ENCODE measurements around the gene CRACR2A.

CRACR2A gene

GRCh38 chr12:3620856-3621255 lies 132.1 kb downstream of the CRACR2A start:
- TF ChIP-seq CTCF (IDR thresholded peaks at IDR 0.05; ENCODE audit: insufficient read depth, low read length) (no peak), REST (IDR thresholded peaks at IDR 0.05; ENCODE audit: insufficient replicate concordance, low read depth) (no peak)
- no peaks in the 10 kb centered on the region for H3K27me3 ChIP-seq (ENCODE audit: insufficient read depth, poor library complexity, severe bottlenecking)
- DNase-seq (ENCODE audit: low read depth in 1 of 2, low spot score in 1 of 2), result no peak
- no peak overlapping the region for H3K4me3 ChIP-seq (replicated peaks; ENCODE audit: insufficient read depth, low read length)
- no peak overlapping the region for H3K27ac ChIP-seq (replicated peaks)

DNA sequence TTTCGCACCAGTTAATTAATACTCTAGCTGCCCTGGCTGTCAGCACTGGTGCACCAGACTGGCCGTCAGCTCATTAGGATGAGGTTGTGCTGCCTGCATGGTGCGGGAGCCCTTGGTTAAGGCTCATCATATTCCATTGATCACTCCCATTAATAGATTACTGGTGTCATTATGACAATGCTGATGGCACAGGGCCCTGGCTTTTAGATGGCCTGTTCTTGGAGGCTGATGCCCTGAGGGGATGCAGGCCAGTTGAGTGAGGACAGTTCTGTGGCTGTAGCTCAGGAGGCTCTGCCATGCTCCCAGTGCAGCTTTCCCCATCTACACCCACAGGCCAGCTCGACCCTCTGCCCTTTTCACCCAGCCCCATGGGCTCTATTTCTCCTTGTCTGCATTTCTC lies 135.3 kb downstream of the CRACR2A start:
- DNase-seq (ENCODE audit: low read depth in 1 of 2, low spot score in 1 of 2), result no peak
- TF ChIP-seq GABPA (IDR thresholded peaks at IDR 0.05; ENCODE audit: low read depth) (no peak), POLR2AphosphoS5 (IDR thresholded peaks at IDR 0.05; ENCODE audit: low read depth) (no peak), REST (IDR thresholded peaks at IDR 0.05; ENCODE audit: insufficient replicate concordance, low read depth) (no peak), CTCF (IDR thresholded peaks at IDR 0.05; ENCODE audit: insufficient read depth, low read length) (no peak), SPI1 (IDR thresholded peaks at IDR 0.05; ENCODE audit: borderline replicate concordance, low read depth) (no peak)
- Histone ChIP-seq H3K27ac (replicated peaks) (no peak overlapping the region), H3K27me3 (ENCODE audit: insufficient read depth, poor library complexity, severe bottlenecking) (no peaks in the 10 kb centered on the region), H3K4me3 (replicated peaks; ENCODE audit: insufficient read depth, low read length) (no peak overlapping the region)

- Histone ChIP-seq H3K27me3 (ENCODE audit: insufficient read depth, poor library complexity, severe bottlenecking) (no peaks in the 10 kb centered on the region), H3K27ac (replicated peaks) (no peak overlapping the region), H3K4me3 (replicated peaks; ENCODE audit: insufficient read depth, low read length) (no peak overlapping the region)
- no peak for TF ChIP-seq SPI1 (IDR thresholded peaks at IDR 0.05; ENCODE audit: borderline replicate concordance, low read depth)
- TF ChIP-seq POLR2AphosphoS5 (IDR thresholded peaks at IDR 0.05; ENCODE audit: low read depth), result no peak
- no peak for TF ChIP-seq REST (IDR thresholded peaks at IDR 0.05; ENCODE audit: insufficient replicate concordance, low read depth)
- no peak for TF ChIP-seq GABPA (IDR thresholded peaks at IDR 0.05; ENCODE audit: low read depth)
- no peak for TF ChIP-seq CTCF (IDR thresholded peaks at IDR 0.05; ENCODE audit: insufficient read depth, low read length)
- no peak for DNase-seq (ENCODE audit: low read depth in 1 of 2, low spot score in 1 of 2)
These were observed 137.0 kb downstream of the CRACR2A start for GRCh38 chr12:3615862-3616261.
